Aorta (tissue), 5 donors: Measurements from ENCODE around the gene NTPCR. TPM values are rescaled to one million over a fixed set of nuclear protein-coding genes. Genes with fewer than 3 reads are reported as not detected.
"Not testable (repeated sequence)": the region's sequence is repeated elsewhere in the genome, so short reads cannot be mapped to it uniquely, and the experiment has no call there.

Source experiments
- ATAC-seq: fragments of 200-7000 bp; cut with Tn5 transposase; one replicate; pipeline ENCODE4 v1.9.1; 2022; ENCODE audit warnings: moderate library complexity; ENCODE audit not compliant: low FRiP score
- DNase-seq, 2 donors: peaks; one replicate each; pipeline ENCODE4 v3.0.0-alpha.2; 2020
- H3K27ac ChIP-seq, 2 donors: one replicate each; pipeline ENCODE4 v1.5.1; 2013; ENCODE audit warnings: low read length in 2 of 2, mild to moderate bottlenecking in 2 of 2, moderate library complexity in 2 of 2, control low read depth in 1 of 2, inconsistent platforms in 1 of 2, low read depth in 1 of 2
- H3K27me3 ChIP-seq, 2 donors: one replicate each; pipeline ENCODE4 v1.6.1; 2013; ENCODE audit warnings: control low read depth in 1 of 2, low read length in 1 of 2, mild to moderate bottlenecking in 1 of 2, moderate library complexity in 1 of 2; ENCODE audit not compliant: insufficient read depth in 2 of 2, control insufficient read depth in 1 of 2
- H3K36me3 ChIP-seq, 2 donors: one replicate each; pipeline ENCODE4 v1.6.1; 2013; ENCODE audit warnings: control low read depth in 1 of 2, low read length in 1 of 2, mild to moderate bottlenecking in 1 of 2; ENCODE audit not compliant: insufficient read depth in 2 of 2, control insufficient read depth in 1 of 2
- H3K4me1 ChIP-seq, 2 donors: one replicate each; pipeline ENCODE4 v1.6.1; 2013; ENCODE audit warnings: low read length in 2 of 2, control low read depth in 1 of 2, mild to moderate bottlenecking in 1 of 2, moderate library complexity in 1 of 2; ENCODE audit not compliant: insufficient read depth in 2 of 2, control insufficient read depth in 1 of 2
- H3K4me3 ChIP-seq, 2 donors: one replicate each; pipeline ENCODE4 v1.5.1; 2013; ENCODE audit warnings: low read length in 2 of 2, control low read depth in 1 of 2, mild to moderate bottlenecking in 1 of 2
- H3K9me3 ChIP-seq: one replicate; pipeline ENCODE4 v1.6.1; 2013; ENCODE audit warnings: mild to moderate bottlenecking, low read length; ENCODE audit not compliant: control insufficient read depth
- WGBS, 2 donors: extraction: QIAGEN DNeasy Blood & Tissue Kit; methylation state at CpG; one replicate each; pipeline ENCODE4 v1.1.7; 2013; 5-methylcytosine and 5-hydroxymethylcytosine counted together
- intact Hi-C, 2 donors: fragments of 100-400 bp; cut with DNase I; formaldehyde crosslinking; loops; one replicate each; pipeline versions ENCODE4 v1.14.2 to v1.15.0; 2022
- polyA plus RNA-seq, 2 donors: library from polyadenylated mRNA; stranded (reverse); fragments of 200-250 nt; gene quantifications; one replicate each; pipeline ENCODE4 v1.2.3, GENCODE V29; 2013
- total RNA-seq, 2 donors: library from RNA; stranded (reverse); fragmentation: NEBNext Ultra II Directional; extraction: Animal tissue kit (Norgen Biotek cat#: 25700); gene quantifications; one replicate each; pipeline ENCODE4 v1.2.1, GENCODE V29; 2021
- donor health status: healthy with polysubstance abuse.
- donor health status: Bipolar disorder and iron deficiency.
- donor health status: DM: no; HTN: no; CAD: no.
- donor health status: DM: no; HTN: no; CAD: no.
- donor health status: DM: yes; HTN: yes; CAD: no.

The NTPCR gene
- total and polyA plus RNA-seq, 4 donors = 21.3 to 62.0 (median 31.3) TPM

GRCh38 chr1:232923739-232924386 lies 26.5 kb upstream of the NTPCR start:
- no peak for ATAC-seq
- Histone ChIP-seq H3K27me3 (no peaks in the 10 kb centered on the region), H3K9me3 (peaks cover 2% of the 10 kb centered on the region), H3K36me3 (no peaks in the 10 kb centered on the region), H3K4me3 (no peak overlapping the region), H3K27ac (no peak overlapping the region), H3K4me1 (no peaks in the 10 kb centered on the region)
- no peak for DNase-seq
- intact Hi-C loops = no loop called here
- WGBS, 2 donors = 87 to 90% methylated on average over 4 of the region's 4 CpGs

- Histone ChIP-seq H3K27ac (no peak overlapping the region), H3K27me3 (no peaks in the 10 kb centered on the region), H3K4me1 (no peaks in the 10 kb centered on the region), H3K9me3 (peaks cover 2% of the 10 kb centered on the region), H3K36me3 (no peaks in the 10 kb centered on the region), H3K4me3 (no peak overlapping the region)
- WGBS, 2 donors = 88 to 96% methylated on average over 3 of the region's 3 CpGs
- DNase-seq = no peak
- intact Hi-C loops = no loop called here
- ATAC-seq = no peak
Observed at GRCh38 chr1:232924874-232925273, 25.5 kb upstream of the NTPCR start.

- Histone ChIP-seq H3K27me3 (no peaks in the 10 kb centered on the region), H3K4me3 (no peak overlapping the region), H3K36me3 (no peaks in the 10 kb centered on the region), H3K27ac (no peak overlapping the region), H3K9me3 (peaks cover under 1% of the 10 kb centered on the region), H3K4me1 (no peaks in the 10 kb centered on the region)
- DNase-seq (no peak), ATAC-seq (no peak)
- intact Hi-C loops = no loop called here
- 91 to 94% methylated on average over 5 of the region's 5 CpGs for WGBS, 2 donors
Observed at GRCh38 chr1:232925421-232926220, 24.8 kb upstream of the NTPCR start.

GRCh38 chr1:232927166-232927565 lies 23.2 kb upstream of the NTPCR start:
- H3K9me3 ChIP-seq, H3K27ac ChIP-seq, H3K36me3 ChIP-seq, intact Hi-C loops, DNase-seq, ATAC-seq, H3K4me1 ChIP-seq, H3K4me3 ChIP-seq, H3K27me3 ChIP-seq: not testable (repeated sequence)
- 82 to 83% methylated on average over 6 of the region's 6 CpGs for WGBS, 2 donors

GRCh38 chr1:232927830-232928505 lies 22.4 kb upstream of the NTPCR start:
- intact Hi-C loops = no loop called here
- H3K36me3 ChIP-seq = no peaks in the 10 kb centered on the region
- H3K9me3 ChIP-seq = no peaks in the 10 kb centered on the region
- WGBS, 2 donors = 20 to 29% methylated on average over 4 of the region's 4 CpGs
- H3K27ac ChIP-seq = no peak overlapping the region
- DNase-seq (no peak), ATAC-seq (no peak)
- H3K4me3 ChIP-seq = no peak overlapping the region
- no peaks in the 10 kb centered on the region for H3K4me1 ChIP-seq
- no peaks in the 10 kb centered on the region for H3K27me3 ChIP-seq

- intact Hi-C loops = no loop called here
- no peaks in the 10 kb centered on the region for H3K36me3 ChIP-seq
- no peaks in the 10 kb centered on the region for H3K27me3 ChIP-seq
- H3K4me1 ChIP-seq = no peaks in the 10 kb centered on the region
- DNase-seq = no peak
- no peak for ATAC-seq
- WGBS, 2 donors = 79 to 82% methylated on average over 3 of the region's 3 CpGs
- no peak overlapping the region for H3K27ac ChIP-seq
- no peaks in the 10 kb centered on the region for H3K9me3 ChIP-seq
- no peak overlapping the region for H3K4me3 ChIP-seq
Observed at GRCh38 chr1:232932486-232933425, 17.7 kb upstream of the NTPCR start.

- intact Hi-C loops = no loop called here
- H3K27ac ChIP-seq = no peak overlapping the region
- H3K4me1 ChIP-seq = no peaks in the 10 kb centered on the region
- ATAC-seq (no peak), DNase-seq (no peak)
- no peaks in the 10 kb centered on the region for H3K36me3 ChIP-seq
- 87 to 88% methylated on average over 6 of the region's 6 CpGs for WGBS, 2 donors
- H3K9me3 ChIP-seq = peaks cover 3% of the 10 kb centered on the region
- no peak overlapping the region for H3K4me3 ChIP-seq
- peaks cover 0 to 3% of the 10 kb centered on the region in 2 donors for H3K27me3 ChIP-seq
Observed at GRCh38 chr1:232936941-232937340, 13.5 kb upstream of the NTPCR start.

- Histone ChIP-seq H3K36me3 (no peaks in the 10 kb centered on the region), H3K4me1 (no peaks in the 10 kb centered on the region), H3K27me3 (peaks cover 0 to 3% of the 10 kb centered on the region in 2 donors), H3K27ac (no peak overlapping the region), H3K4me3 (no peak overlapping the region), H3K9me3 (peaks cover 3% of the 10 kb centered on the region)
- no peak for ATAC-seq
- no peak for DNase-seq
- WGBS, 2 donors = 56 to 60% methylated on average over 8 of the region's 8 CpGs
- intact Hi-C loops = no loop called here
Observed at GRCh38 chr1:232937741-232938375, 12.6 kb upstream of the NTPCR start.
